IMR-90 (cell line): ENCODE results near the gene GFY. TPM values are rescaled to one million over a fixed set of nuclear protein-coding genes. Genes with fewer than 3 reads are reported as not detected.

Experiments
- ATAC-seq: fragments of 200-7000 bp; cut with Tn5 transposase; 2 replicates; pipeline ENCODE4 v1.9.1; 2020; ENCODE audit warnings: low read depth, mild to moderate bottlenecking, moderate library complexity
- BruUV-seq: library from RNA; stranded (reverse); fragments of 400-500 nt; replicated peaks from 2 replicates; lab custom pipeline; 2021; lab: Mats Ljungman, UMichigan
- CTCF ChIA-PET: fragments of 300-600 bp; formaldehyde crosslinking; extraction: SDS; loops from one replicate; lab custom pipeline; 2021; ENCODE audit warnings: antibody characterized with exemption; lab: Yijun Ruan, JAX
- POLR2A ChIA-PET: fragments of 300-600 bp; sonication (Branson Sonifier 250); formaldehyde crosslinking; loops from one replicate; lab custom pipeline; 2022; ENCODE audit warnings: antibody characterized with exemption; ENCODE audit not compliant: unreplicated experiment; lab: Charles Lee
- DNase-seq: peaks from one replicate; pipeline ENCODE4 v3.0.0; 2013
- H2AFZ ChIP-seq: replicated peaks from 2 replicates; pipeline ENCODE3; 2013; ENCODE audit warnings: low read length, mild to moderate bottlenecking; ENCODE audit not compliant: poor library complexity
- H2AK5ac ChIP-seq: 2 replicates; pipeline ENCODE4 v1.6.1; 2013; ENCODE audit warnings: low read depth, low read length, inconsistent platforms
- H2AK9ac ChIP-seq: replicated peaks from 2 replicates; pipeline ENCODE3; 2013; ENCODE audit warnings: mild to moderate bottlenecking, low read depth, low read length, moderate library complexity; ENCODE audit not compliant: poor library complexity
- H2BK120ac ChIP-seq: 2 replicates; pipeline ENCODE4 v1.6.1; 2013; ENCODE audit warnings: low read depth, low read length, inconsistent platforms
- H2BK15ac ChIP-seq: 3 replicates; pipeline ENCODE4 v1.6.1; 2013; ENCODE audit warnings: low read depth, low read length, inconsistent platforms
- H2BK20ac ChIP-seq: 2 replicates; pipeline ENCODE4 v1.6.1; 2013; ENCODE audit warnings: low read depth, mild to moderate bottlenecking, inconsistent platforms, low read length, moderate library complexity
- H2BK5ac ChIP-seq: 2 replicates; pipeline ENCODE4 v1.6.1; 2013; ENCODE audit warnings: mild to moderate bottlenecking, low read depth, low read length, inconsistent platforms; ENCODE audit not compliant: poor library complexity, severe bottlenecking
- H3K14ac ChIP-seq: replicated peaks from 2 replicates; pipeline ENCODE4 v1.6.1; 2013; ENCODE audit warnings: low read depth, low read length, inconsistent platforms
- H3K18ac ChIP-seq: 2 replicates; pipeline ENCODE4 v1.6.1; 2013; ENCODE audit warnings: low read depth, low read length, control low read depth
- H3K23ac ChIP-seq: 2 replicates; pipeline ENCODE4 v1.6.1; 2013; ENCODE audit warnings: low read depth, low read length, inconsistent platforms
- H3K27ac ChIP-seq: 2 replicates; pipeline ENCODE4 v1.5.1; 2013; ENCODE audit warnings: mild to moderate bottlenecking, control low read depth, low read length; ENCODE audit not compliant: insufficient read depth
- H3K27me3 ChIP-seq: 2 replicates; pipeline ENCODE4 v1.6.1; 2013; ENCODE audit warnings: low read length; ENCODE audit not compliant: control insufficient read depth, insufficient read depth
- H3K36me3 ChIP-seq: 2 replicates; pipeline ENCODE4 v1.6.1; 2013; ENCODE audit warnings: low read length, mixed read lengths; ENCODE audit not compliant: control insufficient read depth, insufficient read depth
- H3K4ac ChIP-seq: 2 replicates; pipeline ENCODE4 v1.6.1; 2013; ENCODE audit warnings: low read depth, low read length, inconsistent platforms
- H3K4me1 ChIP-seq: 2 replicates; pipeline ENCODE4 v1.6.1; 2013; ENCODE audit warnings: low read length, mixed read lengths; ENCODE audit not compliant: control insufficient read depth, insufficient read depth
- H3K4me2 ChIP-seq: 2 replicates; pipeline ENCODE4 v1.6.1; 2013; ENCODE audit warnings: low read depth, mild to moderate bottlenecking, control low read depth, low read length, moderate library complexity
- H3K4me3 ChIP-seq: 2 replicates; pipeline ENCODE4 v1.5.1; 2013; ENCODE audit warnings: low read depth, mild to moderate bottlenecking, control low read depth, low read length, moderate library complexity; ENCODE audit not compliant: insufficient read depth
- H3K56ac ChIP-seq: 2 replicates; pipeline ENCODE4 v1.6.1; 2013; ENCODE audit warnings: low read length, inconsistent platforms; ENCODE audit not compliant: insufficient read depth; ENCODE audit errors: extremely low read depth
- H3K79me1 ChIP-seq, 2 experiments: 2 replicates each; pipeline ENCODE4 v1.6.1; 2013; ENCODE audit warnings: low read length in 2 of 2, inconsistent platforms in 1 of 2, low read depth in 1 of 2
- H3K9ac ChIP-seq: 2 replicates; pipeline ENCODE4 v1.6.1; 2013; ENCODE audit warnings: low read depth, low read length, control low read depth
- H3K9me1 ChIP-seq: 2 replicates; pipeline ENCODE4 v1.6.1; 2013; ENCODE audit warnings: low read length, inconsistent platforms; ENCODE audit not compliant: insufficient read depth
- H3K9me3 ChIP-seq: 2 replicates; pipeline ENCODE4 v1.6.1; 2013; ENCODE audit warnings: low read length; ENCODE audit not compliant: control insufficient read depth, insufficient read depth
- H4K20me1 ChIP-seq: 2 replicates; pipeline ENCODE4 v1.6.1; 2013; ENCODE audit warnings: low read length, inconsistent platforms; ENCODE audit not compliant: insufficient read depth
- H4K5ac ChIP-seq: 2 replicates; pipeline ENCODE4 v1.6.1; 2013; ENCODE audit warnings: mild to moderate bottlenecking, low read depth, low read length, control low read depth
- H4K8ac ChIP-seq, 2 experiments: 2 replicates each; pipeline ENCODE4 v1.6.1; 2013; ENCODE audit warnings: low read depth in 2 of 2, low read length in 2 of 2, control low read depth in 1 of 2, inconsistent platforms in 1 of 2
- H4K91ac ChIP-seq: 2 replicates; pipeline ENCODE4 v1.6.1; 2013; ENCODE audit warnings: low read depth, low read length, inconsistent platforms; ENCODE audit not compliant: insufficient read depth
- BHLHE40 ChIP-seq: fragments of 150-350 bp; IDR thresholded peaks from 2 replicates; pipeline ENCODE4 v1.6.1; 2016; ENCODE audit warnings: mild to moderate bottlenecking, low read depth, low read length
- FOS ChIP-seq: fragments of 150-350 bp; IDR thresholded peaks from 2 replicates; pipeline ENCODE4 v1.6.1; 2016; ENCODE audit warnings: low read depth, low read length
- MAZ ChIP-seq: IDR thresholded peaks from 2 replicates; pipeline ENCODE4 v1.6.1; 2012; ENCODE audit warnings: low read depth, mild to moderate bottlenecking, low read length, improper control_type of control experiment, moderate library complexity, borderline replicate concordance
- MXI1 ChIP-seq: IDR thresholded peaks from 2 replicates; pipeline ENCODE4 v1.6.1; 2012; ENCODE audit warnings: low read depth, mild to moderate bottlenecking, low read length, moderate library complexity, borderline replicate concordance
- RAD21 ChIP-seq: IDR thresholded peaks from 2 replicates; pipeline ENCODE4 v1.6.1; 2012; ENCODE audit warnings: low read length, improper control_type of control experiment
- RCOR1 ChIP-seq: IDR thresholded peaks from 2 replicates; pipeline ENCODE4 v1.6.1; 2012; ENCODE audit warnings: mild to moderate bottlenecking, low read length, improper control_type of control experiment; ENCODE audit not compliant: insufficient replicate concordance
- RFX5 ChIP-seq: IDR thresholded peaks from 2 replicates; pipeline ENCODE4 v1.8.0; 2012; ENCODE audit warnings: low read depth, mild to moderate bottlenecking, low read length, moderate library complexity
- WGBS, 2 experiments: methylation state at CpG; one replicate each; pipeline versions ENCODE4 v1.1.5 to v1.1.7; 2013; ENCODE audit warnings: missing lambda C conversion rate in 2 of 2; ENCODE audit not compliant: insufficient read length in 1 of 2; ENCODE audit errors: extremely low coverage in 2 of 2; 5-methylcytosine and 5-hydroxymethylcytosine counted together
- dilution Hi-C: fragments of 300-500 bp; cut with HindIII; formaldehyde crosslinking; loops from one replicate; pipeline ENCODE4 v1.14.3; 2018; ENCODE audit warnings: low sequenced_read_pairs; ENCODE audit not compliant: unreplicated experiment
- in situ Hi-C: fragments of 300-500 bp; cut with MboI; formaldehyde crosslinking; loops from 3 replicates; pipeline ENCODE4 v1.14.3; 2019; ENCODE audit warnings: low sequenced_read_pairs, inconsistent platforms, mixed read lengths
- intact Hi-C: fragments of 100-400 bp; cut with micrococcal nuclease; formaldehyde crosslinking; loops from 2 replicates; pipeline ENCODE4 v1.10.0; 2022
- polyA plus RNA-seq, 3 experiments: library from polyadenylated mRNA; depleted of rRNA; stranded (reverse); fragments of >200 nt; gene quantifications; 2 replicates each; pipeline ENCODE4 v1.2.3, GENCODE V29; 2012; ENCODE audit warnings: low replicate concordance in 1 of 3
- total RNA-seq: library from RNA; depleted of rRNA; stranded (reverse); fragments of >200 nt; gene quantifications from 2 replicates; pipeline ENCODE4 v1.2.3, GENCODE V29; 2012
- TF ChIP-seq, protein P1 (sequence below): conservative IDR thresholded peaks from 2 replicates; pipeline ENCODE4 v1.5.1; 2012; ENCODE audit warnings: mild to moderate bottlenecking, low read depth, low read length, improper control_type of control experiment
- TF ChIP-seq, protein P2 (sequence below): fragments of 150-350 bp; IDR thresholded peaks from 2 replicates; pipeline ENCODE4 v1.6.1; 2017; ENCODE audit warnings: mild to moderate bottlenecking, antibody characterized with exemption, low read length, low read depth

The GFY gene
- total and polyA plus RNA-seq, 2 of the 4 experiments (the other 2 are of a cell fraction): not detected

DNA sequence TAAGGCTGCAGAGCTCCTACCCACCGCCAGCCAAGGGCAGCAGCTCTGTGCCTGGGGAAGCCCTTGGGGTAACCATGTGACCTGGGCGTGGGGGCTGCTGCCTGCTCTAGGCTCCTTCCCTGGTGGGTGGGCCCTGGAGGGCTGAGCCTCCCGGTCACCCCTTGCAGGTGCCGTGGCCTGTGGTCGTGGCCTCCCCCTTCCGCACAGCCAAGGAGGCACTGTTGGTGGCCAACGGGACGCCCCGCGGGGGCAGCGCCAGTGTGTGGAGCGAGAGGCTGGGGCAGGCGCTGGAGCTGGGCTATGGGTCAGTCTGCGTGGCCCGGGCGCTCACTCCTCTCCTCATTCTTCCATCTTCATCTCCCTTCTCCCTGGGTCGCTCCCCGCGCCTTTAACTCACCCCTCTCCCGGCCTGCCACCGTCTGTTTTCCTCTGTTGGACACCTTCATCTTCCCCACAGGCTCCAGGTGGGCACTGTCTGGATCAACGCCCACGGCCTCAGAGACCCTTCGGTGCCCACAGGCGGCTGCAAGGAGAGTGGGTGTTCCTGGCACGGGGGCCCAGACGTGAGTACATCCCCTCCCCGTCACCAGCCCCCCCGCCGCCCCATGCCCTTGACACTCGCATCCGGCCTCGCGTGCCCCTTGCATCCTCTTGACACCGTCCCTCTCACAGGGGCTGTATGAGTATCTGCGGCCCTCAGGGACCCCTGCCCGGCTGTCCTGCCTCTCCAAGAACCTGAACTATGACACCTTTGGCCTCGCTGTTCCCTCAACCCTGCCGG is 39.0 kb downstream of the GFY start:
- Histone ChIP-seq H3K18ac (no peak overlapping the region), H3K4me3 (no peak overlapping the region), H3K9me1 (peaks cover 2% of the 10 kb centered on the region; the same call in 1 of the 2 replicates), H3K9me3 (no peaks in the 10 kb centered on the region), H3K56ac (no peak overlapping the region), H2BK120ac (no peak overlapping the region), H2AK5ac (no peak overlapping the region), H4K8ac (no peak overlapping the region), H3K4me1 (peaks cover 2% of the 10 kb centered on the region; the same call in 1 of the 2 replicates), H3K4me2 (no peak overlapping the region), H3K4ac (no peak overlapping the region), H3K36me3 (peaks cover 10% of the 10 kb centered on the region), H2AFZ (peak overlapping the region; percentile 21), H3K14ac (no peak overlapping the region), H2BK5ac (no peak overlapping the region), H2AK9ac (no peak overlapping the region), H2BK15ac (no peak overlapping the region), H3K79me1 (no peaks in the 10 kb centered on the region), H3K27me3 (no peaks in the 10 kb centered on the region), H4K91ac (no peak overlapping the region), H3K9ac (no peak overlapping the region), H2BK20ac (no peak overlapping the region), H4K5ac (no peak overlapping the region), H4K20me1 (no peaks in the 10 kb centered on the region), H3K27ac (no peak overlapping the region), H3K23ac (no peak overlapping the region)
- intact Hi-C loops (no loop called here), in situ Hi-C loops (no loop called here), dilution Hi-C loops (no loop called here)
- DNase-seq: no peak
- ChIA-PET CTCF (no interaction called here), POLR2A (no interaction called here)
- no TSS peak for BruUV-seq
- WGBS, 2 experiments: 88% methylated on average over 20 of the region's 39 CpGs; no CpG with 5 or more reads in 1 of the 2 experiments
- no peak for ATAC-seq
- no peak for TF ChIP-seq BHLHE40
- TF ChIP-seq, protein P1, sequence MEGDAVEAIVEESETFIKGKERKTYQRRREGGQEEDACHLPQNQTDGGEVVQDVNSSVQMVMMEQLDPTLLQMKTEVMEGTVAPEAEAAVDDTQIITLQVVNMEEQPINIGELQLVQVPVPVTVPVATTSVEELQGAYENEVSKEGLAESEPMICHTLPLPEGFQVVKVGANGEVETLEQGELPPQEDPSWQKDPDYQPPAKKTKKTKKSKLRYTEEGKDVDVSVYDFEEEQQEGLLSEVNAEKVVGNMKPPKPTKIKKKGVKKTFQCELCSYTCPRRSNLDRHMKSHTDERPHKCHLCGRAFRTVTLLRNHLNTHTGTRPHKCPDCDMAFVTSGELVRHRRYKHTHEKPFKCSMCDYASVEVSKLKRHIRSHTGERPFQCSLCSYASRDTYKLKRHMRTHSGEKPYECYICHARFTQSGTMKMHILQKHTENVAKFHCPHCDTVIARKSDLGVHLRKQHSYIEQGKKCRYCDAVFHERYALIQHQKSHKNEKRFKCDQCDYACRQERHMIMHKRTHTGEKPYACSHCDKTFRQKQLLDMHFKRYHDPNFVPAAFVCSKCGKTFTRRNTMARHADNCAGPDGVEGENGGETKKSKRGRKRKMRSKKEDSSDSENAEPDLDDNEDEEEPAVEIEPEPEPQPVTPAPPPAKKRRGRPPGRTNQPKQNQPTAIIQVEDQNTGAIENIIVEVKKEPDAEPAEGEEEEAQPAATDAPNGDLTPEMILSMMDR: no peak
- TF ChIP-seq MAZ: no peak
- no peak for TF ChIP-seq MXI1
- TF ChIP-seq RFX5: no peak
- TF ChIP-seq, protein P2, sequence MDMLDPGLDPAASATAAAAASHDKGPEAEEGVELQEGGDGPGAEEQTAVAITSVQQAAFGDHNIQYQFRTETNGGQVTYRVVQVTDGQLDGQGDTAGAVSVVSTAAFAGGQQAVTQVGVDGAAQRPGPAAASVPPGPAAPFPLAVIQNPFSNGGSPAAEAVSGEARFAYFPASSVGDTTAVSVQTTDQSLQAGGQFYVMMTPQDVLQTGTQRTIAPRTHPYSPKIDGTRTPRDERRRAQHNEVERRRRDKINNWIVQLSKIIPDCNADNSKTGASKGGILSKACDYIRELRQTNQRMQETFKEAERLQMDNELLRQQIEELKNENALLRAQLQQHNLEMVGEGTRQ: no peak
- TF ChIP-seq RAD21: no peak
- TF ChIP-seq RCOR1: no peak
- no peak for TF ChIP-seq FOS
